Astrocyte of the spinal cord (primary cell): ENCODE results near the gene KCNN4.
A peak's percentile ranks its signal among the peaks of the same experiment; 100 is the strongest.
"Not testable (repeated sequence)": the region's sequence is repeated elsewhere in the genome, so short reads cannot be mapped to it uniquely, and the experiment has no call there.

Experiments used
- DNase-seq: peaks from one replicate; pipeline ENCODE4 v3.0.0; 2011; ENCODE audit warnings: low read depth, low spot score
- H3K4me3 ChIP-seq: 2 replicates; pipeline ENCODE4 v1.5.1; 2011; ENCODE audit warnings: low read depth, mild to moderate bottlenecking, low read length, moderate library complexity
- in situ Hi-C: cut with HindIII; loops from 2 replicates; pipeline ENCODE4 v1.10.0; 2017; ENCODE audit warnings: low sequenced_read_pairs
- TF ChIP-seq, protein P1 (sequence below): IDR thresholded peaks from 2 replicates; pipeline ENCODE4 v1.5.1; 2012; ENCODE audit warnings: low read depth, mild to moderate bottlenecking, low read length, inconsistent platforms

Gene KCNN4

GRCh38 chr19:43806848-43807247, 26.1 kb upstream of the KCNN4 start:
- no peak for DNase-seq

DNA sequence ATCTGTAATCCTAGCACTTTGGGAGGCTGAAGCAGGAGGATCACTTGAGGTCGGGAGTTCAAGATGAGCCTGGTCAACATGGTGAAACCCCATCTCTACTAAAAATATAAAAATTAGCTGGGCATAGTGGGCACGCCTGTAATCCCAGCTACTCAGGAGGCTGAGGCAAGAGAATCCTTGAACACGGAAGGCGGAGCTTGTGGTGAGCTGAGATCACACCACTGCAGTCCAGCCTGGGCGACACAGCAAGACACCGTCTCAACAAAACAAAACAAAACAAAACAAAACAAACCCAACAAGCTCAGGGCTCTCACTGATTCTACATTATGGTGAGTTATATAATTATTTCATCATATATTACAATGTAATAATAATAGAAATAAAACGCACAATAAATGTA, 25.6 kb upstream of the KCNN4 start:
- in situ Hi-C loops, H3K4me3 ChIP-seq, DNase-seq: not testable (repeated sequence)

More at GRCh38 chr19:43806848-43807247, 26.1 kb upstream of the KCNN4 start:
- TF ChIP-seq, protein P1, sequence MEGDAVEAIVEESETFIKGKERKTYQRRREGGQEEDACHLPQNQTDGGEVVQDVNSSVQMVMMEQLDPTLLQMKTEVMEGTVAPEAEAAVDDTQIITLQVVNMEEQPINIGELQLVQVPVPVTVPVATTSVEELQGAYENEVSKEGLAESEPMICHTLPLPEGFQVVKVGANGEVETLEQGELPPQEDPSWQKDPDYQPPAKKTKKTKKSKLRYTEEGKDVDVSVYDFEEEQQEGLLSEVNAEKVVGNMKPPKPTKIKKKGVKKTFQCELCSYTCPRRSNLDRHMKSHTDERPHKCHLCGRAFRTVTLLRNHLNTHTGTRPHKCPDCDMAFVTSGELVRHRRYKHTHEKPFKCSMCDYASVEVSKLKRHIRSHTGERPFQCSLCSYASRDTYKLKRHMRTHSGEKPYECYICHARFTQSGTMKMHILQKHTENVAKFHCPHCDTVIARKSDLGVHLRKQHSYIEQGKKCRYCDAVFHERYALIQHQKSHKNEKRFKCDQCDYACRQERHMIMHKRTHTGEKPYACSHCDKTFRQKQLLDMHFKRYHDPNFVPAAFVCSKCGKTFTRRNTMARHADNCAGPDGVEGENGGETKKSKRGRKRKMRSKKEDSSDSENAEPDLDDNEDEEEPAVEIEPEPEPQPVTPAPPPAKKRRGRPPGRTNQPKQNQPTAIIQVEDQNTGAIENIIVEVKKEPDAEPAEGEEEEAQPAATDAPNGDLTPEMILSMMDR = no peak
- H3K4me3 ChIP-seq = no peak overlapping the region
- in situ Hi-C loops = no loop called here

DNA sequence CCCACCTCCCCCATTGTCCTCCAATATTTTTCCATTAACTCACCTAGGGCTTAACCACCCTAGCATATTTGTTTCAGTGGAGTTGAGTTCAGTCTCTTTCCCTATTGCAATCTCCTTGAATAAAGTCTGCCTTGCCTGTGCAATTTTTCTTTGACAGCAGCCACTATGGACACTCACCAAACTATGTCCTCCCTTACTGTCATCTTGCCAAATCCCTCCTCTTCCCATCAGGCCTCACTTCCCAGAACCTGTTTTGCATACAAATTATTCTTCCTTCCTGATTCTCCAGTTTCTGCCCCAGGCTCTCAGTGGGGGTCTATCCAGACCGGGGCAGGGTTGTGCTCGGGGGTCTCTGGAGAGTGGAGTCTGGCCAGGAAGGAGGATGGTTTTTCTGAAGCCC, 23.7 kb upstream of the KCNN4 start:
- no peak for DNase-seq
- TF ChIP-seq, protein P1 = no peak
- H3K4me3 ChIP-seq = no peak overlapping the region
- in situ Hi-C loops = no loop called here

DNA sequence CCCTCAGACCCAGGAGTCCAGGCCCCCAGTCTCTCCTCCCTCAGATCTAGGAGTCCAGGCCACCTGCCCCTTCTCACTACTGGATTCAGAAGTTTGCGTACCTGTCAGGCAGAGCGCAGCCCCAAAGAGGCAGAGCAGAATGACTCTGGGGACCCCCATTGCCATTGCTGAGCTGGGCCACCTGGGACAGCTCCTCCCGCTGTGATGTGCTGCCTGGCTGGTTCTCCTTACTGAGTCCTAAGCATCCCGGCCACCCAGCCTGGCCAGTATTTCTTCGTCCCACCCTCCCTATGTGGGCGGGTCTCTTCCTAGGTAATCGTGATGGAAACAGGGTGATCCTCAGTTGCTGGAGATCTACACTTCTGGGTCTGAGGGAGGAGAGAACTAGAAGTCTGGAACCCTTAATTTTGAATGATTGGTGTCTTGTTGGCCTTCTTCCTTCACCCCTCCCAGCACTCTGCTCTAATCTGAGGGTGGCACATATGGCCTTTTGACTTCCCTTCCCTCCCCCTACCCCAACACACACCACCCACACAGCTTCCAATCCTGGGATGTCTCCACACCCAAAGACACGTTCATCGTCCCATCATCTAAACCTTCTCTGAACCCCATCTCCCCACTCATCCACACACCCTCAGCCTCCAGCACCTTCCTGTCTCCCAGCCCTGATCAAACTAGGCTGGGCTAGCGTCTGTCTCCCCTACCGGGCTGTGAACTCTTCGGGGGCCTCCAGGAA, 21.6 kb upstream of the KCNN4 start, which contains the start of gene LYPD5:
Gene LYPD5, minus strand, starts transcription at position 232 of the 736 bp plus-strand sequence. Its CDS starts 67 bp downstream, at position 165.
- TF ChIP-seq, protein P1 = no peak
- in situ Hi-C loops = no loop called here
- no peak for DNase-seq
- no peak within 1 kb of the TSS for H3K4me3 ChIP-seq

DNA sequence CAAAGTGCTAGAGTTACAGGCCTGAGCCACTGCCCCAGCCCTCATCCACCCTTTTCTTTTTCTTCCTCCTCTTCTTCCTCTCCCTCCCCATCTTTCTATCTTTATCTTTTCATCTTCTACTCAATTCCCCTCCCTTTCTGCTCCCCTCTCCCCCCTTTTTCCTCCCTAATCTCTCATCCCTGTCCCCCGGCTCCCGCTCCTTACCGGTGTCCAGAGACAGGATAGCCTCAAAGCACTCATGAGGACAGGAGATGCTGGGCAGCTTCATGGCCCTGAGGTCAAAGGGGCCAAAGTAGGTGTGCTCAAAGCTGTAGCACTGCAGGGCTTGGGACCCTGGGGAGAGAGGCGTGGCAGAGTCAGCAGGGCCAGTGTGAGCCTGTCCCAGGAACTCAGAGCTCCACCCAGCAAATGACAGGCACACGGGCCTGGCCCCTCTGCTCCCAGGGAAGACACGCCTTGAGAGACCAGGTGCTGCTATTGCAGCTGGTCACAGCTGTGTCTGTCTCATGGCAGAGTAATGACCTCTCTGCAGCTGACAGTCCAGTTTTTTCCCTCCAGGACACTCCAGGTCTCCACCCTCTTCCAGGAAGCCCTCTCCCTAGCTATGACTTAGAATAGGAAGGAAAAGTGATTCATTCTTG, 18.8 kb upstream of the KCNN4 start:
- no peak overlapping the region for H3K4me3 ChIP-seq

DNA sequence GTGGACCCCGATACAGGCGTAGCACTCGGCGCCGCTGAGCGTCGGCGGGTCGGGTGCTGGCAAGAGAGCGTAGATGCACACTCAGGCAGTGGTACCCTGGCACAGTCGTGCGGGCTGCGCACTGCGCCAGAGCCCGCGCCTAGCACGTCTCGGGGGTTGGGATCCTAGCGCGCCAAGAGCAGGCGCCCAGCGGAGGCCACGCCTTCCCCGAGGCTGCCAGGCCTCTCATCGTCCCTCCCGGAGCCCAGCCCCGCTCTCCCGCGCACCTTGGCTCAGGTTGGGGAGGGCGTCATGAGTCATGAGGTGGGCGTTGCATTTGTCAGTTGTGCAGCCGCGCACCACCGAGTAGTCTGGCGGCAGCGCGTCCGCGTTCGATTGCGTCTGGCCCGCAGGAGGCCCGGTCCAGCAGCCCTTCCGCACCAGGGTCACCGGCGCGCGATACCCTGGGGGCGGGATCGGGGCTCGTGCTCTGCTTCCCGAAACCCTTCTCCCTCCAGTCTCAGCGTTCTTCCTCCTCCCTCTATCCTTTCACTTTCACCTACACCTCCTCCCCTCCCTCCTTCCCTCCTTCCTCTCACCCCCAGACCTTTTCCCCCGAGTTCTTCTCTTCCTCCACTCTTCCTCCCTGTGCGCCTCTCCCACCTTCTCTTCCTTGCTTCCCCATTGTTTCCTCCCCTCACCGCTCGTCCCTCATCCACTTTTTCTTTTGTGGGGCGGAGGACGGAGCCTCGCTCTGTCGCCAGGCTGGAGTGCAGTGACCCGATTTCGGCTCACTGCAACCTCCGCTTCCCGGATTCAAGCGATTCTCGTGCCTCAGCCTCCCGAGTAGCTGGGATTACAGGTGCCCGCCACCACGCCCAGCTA, 18.0 kb upstream of the KCNN4 start:
- H3K4me3 ChIP-seq = peak overlapping the region; percentile 36
- in situ Hi-C loops = no loop called here
- TF ChIP-seq, protein P1 = no peak
- DNase-seq = no peak

More for the DNA sequence above, 18.8 kb upstream of the KCNN4 start:
- no peak for DNase-seq
- TF ChIP-seq, protein P1 = no peak
- in situ Hi-C loops = no loop called here
